SK-N-SH (cell line): Measurements from ENCODE around the gene CALM1. TPM values are rescaled to one million over a fixed set of nuclear protein-coding genes. Genes with fewer than 3 reads are reported as not detected.

Experiments used
- CTCF ChIA-PET: fragments of 300-600, 350-600 bp; formaldehyde crosslinking; extraction: SDS; loops from one replicate; lab custom pipeline; 2021; lab: Yijun Ruan, JAX
- POLR2A ChIA-PET: fragments of 350-600 bp; sonication (Branson Sonifier 250); formaldehyde crosslinking; extraction: SDS; loops from one replicate; lab custom pipeline; 2020; ENCODE audit warnings: antibody characterized with exemption, inconsistent platforms; lab: Yijun Ruan, JAX
- DNase-seq: peaks from one replicate; pipeline ENCODE4 v3.0.0; 2012
- H2AFZ ChIP-seq: fragments of 200-600 bp; sonication (generic); 2 replicates; pipeline ENCODE4 v1.8.1; 2016; ENCODE audit warnings: antibody characterized with exemption, mild to moderate bottlenecking, low read depth
- H3F3A ChIP-seq: fragments of 200-600 bp; sonication (generic); replicated peaks from 2 replicates; pipeline ENCODE3; 2016; ENCODE audit warnings: antibody characterized with exemption, mild to moderate bottlenecking; ENCODE audit not compliant: insufficient read depth
- H3K27ac ChIP-seq, 2 experiments: fragments of 200-500 bp in 1 of 2; fragments of 200-600 bp in 1 of 2; sonication (Bioruptor generic) in 1 of 2; sonication (generic), shearing (Covaris generic) in 1 of 2; 2 replicates each; pipeline versions ENCODE4 v1.5.1 to v1.6.1; 2014 to 2016; ENCODE audit warnings: low read depth in 2 of 2, inconsistent platforms in 1 of 2, low read length in 1 of 2, mild to moderate bottlenecking in 1 of 2, mixed read lengths in 1 of 2
- H3K27me3 ChIP-seq: fragments of 200-600 bp; sonication (generic), shearing (Covaris generic); 2 replicates; pipeline ENCODE4 v1.6.1; 2016; ENCODE audit warnings: mixed run types; ENCODE audit not compliant: insufficient read depth
- H3K36me3 ChIP-seq, 2 experiments: fragments of 200-500 bp in 1 of 2; fragments of 200-600 bp in 1 of 2; sonication (Bioruptor generic) in 1 of 2; sonication (generic) in 1 of 2; replicated peaks in 1 of 2; 2 replicates each; pipeline versions ENCODE3 to v1.5.1; 2014 to 2016; ENCODE audit warnings: low read length in 1 of 2, mild to moderate bottlenecking in 1 of 2; ENCODE audit not compliant: insufficient read depth in 2 of 2, control insufficient read depth in 1 of 2
- H3K4me1 ChIP-seq, 2 experiments: fragments of 200-500 bp in 1 of 2; fragments of 200-600 bp in 1 of 2; sonication (Bioruptor generic) in 1 of 2; sonication (generic), shearing (Covaris generic) in 1 of 2; 2 replicates each; pipeline versions ENCODE4 v1.5.1 to v1.6.1; 2014 to 2016; ENCODE audit warnings: low read depth in 1 of 2, low read length in 1 of 2, mixed run types in 1 of 2; ENCODE audit not compliant: insufficient read depth in 2 of 2, control insufficient read depth in 1 of 2
- H3K4me2 ChIP-seq: fragments of 200-600 bp; sonication (generic), shearing (Covaris generic); 2 replicates; pipeline ENCODE4 v1.6.1; 2017; ENCODE audit warnings: mixed run types
- H3K4me3 ChIP-seq, 2 experiments: fragments of 200-500 bp in 1 of 2; fragments of 200-600 bp in 1 of 2; sonication (Bioruptor generic) in 1 of 2; sonication (generic), shearing (Covaris generic) in 1 of 2; 2 replicates each; pipeline versions ENCODE4 v1.5.1 to v1.8.1; 2014 to 2016; ENCODE audit warnings: low read depth in 2 of 2, inconsistent platforms in 1 of 2, low read length in 1 of 2, mild to moderate bottlenecking in 1 of 2, mixed read lengths in 1 of 2, moderate library complexity in 1 of 2
- H3K79me2 ChIP-seq: fragments of 200-600 bp; sonication (generic); 2 replicates; pipeline ENCODE4 v1.8.1; 2017; ENCODE audit warnings: mild to moderate bottlenecking; ENCODE audit not compliant: insufficient read depth
- H3K9ac ChIP-seq: fragments of 200-600 bp; sonication (generic); 2 replicates; pipeline ENCODE4 v1.6.1; 2017; ENCODE audit warnings: mixed run types
- H3K9me2 ChIP-seq: fragments of 200-600 bp; sonication (generic); 2 replicates; pipeline ENCODE4 v1.6.1; 2017; ENCODE audit warnings: mixed run types
- H3K9me3 ChIP-seq: fragments of 200-600 bp; sonication (generic); 2 replicates; pipeline ENCODE4 v1.6.1; 2017; ENCODE audit warnings: mixed run types, mild to moderate bottlenecking, moderate library complexity
- H4K20me1 ChIP-seq: fragments of 200-600 bp; sonication (generic); 2 replicates; pipeline ENCODE4 v1.6.1; 2017; ENCODE audit warnings: mild to moderate bottlenecking, mixed run types; ENCODE audit not compliant: insufficient read depth
- CTCF ChIP-seq: fragments of 200-600 bp; sonication (generic); IDR thresholded peaks from 2 replicates; pipeline ENCODE4 v1.6.1; 2017; ENCODE audit warnings: antibody characterized with exemption, mild to moderate bottlenecking, moderate library complexity
- EP300 ChIP-seq, 2 experiments: IDR thresholded peaks; 2 replicates each; pipeline versions ENCODE4 v1.4.0 to v1.6.1; 2012; ENCODE audit warnings: borderline replicate concordance in 1 of 2, low read depth in 1 of 2, low read length in 1 of 2
- EZH2phosphoT487 ChIP-seq: fragments of 200-600 bp; sonication (generic); IDR thresholded peaks from 2 replicates; pipeline ENCODE4 v1.6.1; 2017; ENCODE audit warnings: low read depth, mixed run types, mild to moderate bottlenecking, antibody characterized with exemption, moderate library complexity, borderline replicate concordance
- FOSL2 ChIP-seq: IDR thresholded peaks from 2 replicates; pipeline ENCODE4 v1.4.0; 2012; ENCODE audit warnings: low read depth, mild to moderate bottlenecking, moderate library complexity, borderline replicate concordance
- FOXJ3 ChIP-seq: sonication (generic); formaldehyde crosslinking; IDR thresholded peaks from 2 replicates; pipeline ENCODE4 v1.5.1; 2020; ENCODE audit warnings: mild to moderate bottlenecking, missing genetic modification reagents
- FOXM1 ChIP-seq: IDR thresholded peaks from 2 replicates; pipeline ENCODE4 v1.4.0; 2012; ENCODE audit warnings: low read depth, mild to moderate bottlenecking
- GABPA ChIP-seq: IDR thresholded peaks from 2 replicates; pipeline ENCODE4 v1.4.0; 2012; ENCODE audit warnings: low read depth, mild to moderate bottlenecking
- GATA2 ChIP-seq: sonication (generic); formaldehyde crosslinking; IDR thresholded peaks from 2 replicates; pipeline ENCODE4 v1.5.0; 2020; ENCODE audit warnings: mild to moderate bottlenecking, missing genetic modification reagents
- MXI1 ChIP-seq: IDR thresholded peaks from 2 replicates; pipeline ENCODE4 v1.6.1; 2012; ENCODE audit warnings: mild to moderate bottlenecking, low read depth, low read length, improper control_type of control experiment
- NFIC ChIP-seq: IDR thresholded peaks from 2 replicates; pipeline ENCODE4 v1.4.0; 2012; ENCODE audit warnings: borderline replicate concordance
- RAD21 ChIP-seq: IDR thresholded peaks from 2 replicates; pipeline ENCODE4 v1.6.1; 2012; ENCODE audit warnings: mild to moderate bottlenecking, low read length
- RFX5 ChIP-seq: IDR thresholded peaks from 2 replicates; pipeline ENCODE4 v1.6.1; 2012; ENCODE audit warnings: mild to moderate bottlenecking, improper control_type of control experiment, low read length
- RXRA ChIP-seq: IDR thresholded peaks from 2 replicates; pipeline ENCODE4 v1.4.0; 2012; ENCODE audit warnings: low read depth, mild to moderate bottlenecking, borderline replicate concordance
- SIN3A ChIP-seq: IDR thresholded peaks from 2 replicates; pipeline ENCODE4 v1.6.1; 2012; ENCODE audit warnings: low read depth, mild to moderate bottlenecking, low read length, moderate library complexity, borderline replicate concordance
- SMC3 ChIP-seq: IDR thresholded peaks from 2 replicates; pipeline ENCODE4 v1.6.1; 2012; ENCODE audit warnings: low read depth, low read length, improper control_type of control experiment
- TCF12 ChIP-seq: IDR thresholded peaks from 2 replicates; pipeline ENCODE4 v1.4.0; 2012
- TEAD4 ChIP-seq: IDR thresholded peaks from 2 replicates; pipeline ENCODE4 v1.4.0; 2012; ENCODE audit warnings: mild to moderate bottlenecking, borderline replicate concordance; ENCODE audit not compliant: insufficient read depth
- YY1 ChIP-seq: IDR thresholded peaks from 2 replicates; pipeline ENCODE4 v1.4.0; 2012; ENCODE audit warnings: low read depth, mild to moderate bottlenecking
- WGBS: methylation state at CpG from one replicate; pipeline ENCODE4 v1.1.6; 2017; ENCODE audit warnings: low lambda C conversion rate; 5-methylcytosine and 5-hydroxymethylcytosine counted together
- polyA plus RNA-seq, 3 experiments: library from polyadenylated mRNA; depleted of rRNA; stranded (reverse); fragments of >200 nt; gene quantifications; 2 replicates each; pipeline ENCODE4 v1.2.3, GENCODE V29; 2012
- TF ChIP-seq, protein P1 (sequence below): IDR thresholded peaks from 2 replicates; pipeline ENCODE4; 2012
- TF ChIP-seq, protein P2 (sequence below): fragments of 150-350 bp; IDR thresholded peaks from 2 replicates; pipeline ENCODE4 v1.6.1; 2016; ENCODE audit warnings: mild to moderate bottlenecking, low read depth, low read length

Gene CALM1
- polyA plus RNA-seq, 1 of the 3 experiments (the other 2 are of a cell fraction) = 299 TPM

DNA sequence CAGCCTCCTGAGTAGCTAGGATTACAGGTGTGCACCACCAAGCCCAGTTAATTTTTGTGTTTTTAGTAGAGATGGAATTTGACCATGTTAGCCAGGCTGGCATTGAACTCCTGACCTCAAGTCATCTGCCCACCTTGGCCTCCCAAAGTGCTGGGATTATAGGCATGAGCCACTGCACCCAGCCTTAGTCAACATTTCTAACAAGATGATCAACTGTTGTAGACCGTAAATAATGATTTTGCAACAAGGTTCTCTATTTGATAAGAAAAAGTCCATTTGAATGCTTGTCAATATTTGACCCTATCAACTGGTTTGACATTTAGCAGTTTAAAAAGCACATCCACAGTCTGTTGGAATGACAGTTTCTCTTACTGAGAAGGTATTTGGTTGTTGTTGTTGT lies 39.9 kb upstream of the CALM1 start:
- no peaks in the 10 kb centered on the region for H3K79me2 ChIP-seq
- 50% methylated on average over 1 of the region's 1 CpG for WGBS
- no peak overlapping the region for H3K9ac ChIP-seq
- H3F3A ChIP-seq = no peaks in the 10 kb centered on the region
- TF ChIP-seq NFIC (no peak), MXI1 (no peak), EZH2phosphoT487 (no peak), RXRA (no peak), RAD21 (no peak), GATA2 (CRISPR knock-in tag) (no peak), YY1 (no peak), FOSL2 (no peak), TCF12 (no peak), GABPA (no peak), RFX5 (no peak), EP300 (IDR thresholded peaks at IDR 0.05; ENCODE audit: borderline replicate concordance in 1 of 2, low read depth in 1 of 2, low read length in 1 of 2) (no peak), CTCF (no peak), FOXM1 (no peak), FOXJ3 (CRISPR knock-in tag) (no peak), TEAD4 (no peak), SIN3A (no peak), SMC3 (no peak)
- TF ChIP-seq, protein P1, sequence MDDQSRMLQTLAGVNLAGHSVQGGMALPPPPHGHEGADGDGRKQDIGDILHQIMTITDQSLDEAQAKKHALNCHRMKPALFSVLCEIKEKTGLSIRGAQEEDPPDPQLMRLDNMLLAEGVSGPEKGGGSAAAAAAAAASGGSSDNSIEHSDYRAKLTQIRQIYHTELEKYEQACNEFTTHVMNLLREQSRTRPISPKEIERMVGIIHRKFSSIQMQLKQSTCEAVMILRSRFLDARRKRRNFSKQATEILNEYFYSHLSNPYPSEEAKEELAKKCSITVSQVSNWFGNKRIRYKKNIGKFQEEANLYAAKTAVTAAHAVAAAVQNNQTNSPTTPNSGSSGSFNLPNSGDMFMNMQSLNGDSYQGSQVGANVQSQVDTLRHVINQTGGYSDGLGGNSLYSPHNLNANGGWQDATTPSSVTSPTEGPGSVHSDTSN = no peak
- TF ChIP-seq, protein P2, sequence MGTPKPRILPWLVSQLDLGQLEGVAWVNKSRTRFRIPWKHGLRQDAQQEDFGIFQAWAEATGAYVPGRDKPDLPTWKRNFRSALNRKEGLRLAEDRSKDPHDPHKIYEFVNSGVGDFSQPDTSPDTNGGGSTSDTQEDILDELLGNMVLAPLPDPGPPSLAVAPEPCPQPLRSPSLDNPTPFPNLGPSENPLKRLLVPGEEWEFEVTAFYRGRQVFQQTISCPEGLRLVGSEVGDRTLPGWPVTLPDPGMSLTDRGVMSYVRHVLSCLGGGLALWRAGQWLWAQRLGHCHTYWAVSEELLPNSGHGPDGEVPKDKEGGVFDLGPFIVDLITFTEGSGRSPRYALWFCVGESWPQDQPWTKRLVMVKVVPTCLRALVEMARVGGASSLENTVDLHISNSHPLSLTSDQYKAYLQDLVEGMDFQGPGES = no peak
- H3K27ac ChIP-seq = no peak overlapping the region
- H3K4me2 ChIP-seq = no peak overlapping the region
- DNase-seq = no peak
- ChIA-PET CTCF (no interaction called here), POLR2A (no interaction called here)
- H3K4me3 ChIP-seq = no peak overlapping the region
- H2AFZ ChIP-seq = no peak overlapping the region
- H3K36me3 ChIP-seq = no peaks in the 10 kb centered on the region
- peaks cover 0 to 8% of the 10 kb centered on the region in 2 experiments; a peak in 1 of 4 replicates for H3K4me1 ChIP-seq
- H3K9me3 ChIP-seq = no peaks in the 10 kb centered on the region
- H3K27me3 ChIP-seq = no peaks in the 10 kb centered on the region; the same call in 1 of the 2 replicates
- H4K20me1 ChIP-seq = no peaks in the 10 kb centered on the region
- H3K9me2 ChIP-seq = no peaks in the 10 kb centered on the region
